HG03521 (cell line): ENCODE data around the gene PRF1.
"Not testable (repeated sequence)": the region's sequence is repeated elsewhere in the genome, so short reads cannot be mapped to it uniquely, and the experiment has no call there.

ENCODE experiments used
- ATAC-seq: cut with Tn5 transposase; IDR thresholded peaks from one replicate; pipeline ENCODE4 v1.9.1; 2021; ENCODE audit warnings: mild to moderate bottlenecking, moderate library complexity; ENCODE audit not compliant: unreplicated experiment

PRF1 gene

GRCh38 chr10:70617798-70618568 lies 15.4 kb upstream of the PRF1 start:
- ATAC-seq = no peak

DNA sequence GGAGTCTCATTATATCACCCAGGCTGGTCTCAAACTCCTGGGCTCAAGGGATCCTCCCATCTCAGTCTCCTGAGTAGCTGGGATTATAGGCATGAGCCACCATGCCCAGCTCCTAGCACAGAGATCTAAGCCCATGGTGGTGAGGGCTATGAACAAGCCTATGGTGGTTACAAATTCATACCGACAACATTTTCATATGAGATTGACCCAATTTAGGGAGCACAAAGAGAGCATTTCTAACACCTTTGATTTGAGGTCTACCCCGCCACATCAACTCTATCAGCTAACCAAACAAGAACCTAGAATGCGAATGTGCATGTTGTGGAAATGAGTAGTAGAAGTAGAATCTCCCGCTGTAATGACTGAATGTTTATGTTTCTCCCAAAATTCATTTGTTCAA lies 14.2 kb upstream of the PRF1 start:
- ATAC-seq = no peak

GRCh38 chr10:70615784-70616522 lies 13.4 kb upstream of the PRF1 start:
- ATAC-seq = no peak

GRCh38 chr10:70615211-70615610 lies 12.7 kb upstream of the PRF1 start:
- ATAC-seq = no peak

DNA sequence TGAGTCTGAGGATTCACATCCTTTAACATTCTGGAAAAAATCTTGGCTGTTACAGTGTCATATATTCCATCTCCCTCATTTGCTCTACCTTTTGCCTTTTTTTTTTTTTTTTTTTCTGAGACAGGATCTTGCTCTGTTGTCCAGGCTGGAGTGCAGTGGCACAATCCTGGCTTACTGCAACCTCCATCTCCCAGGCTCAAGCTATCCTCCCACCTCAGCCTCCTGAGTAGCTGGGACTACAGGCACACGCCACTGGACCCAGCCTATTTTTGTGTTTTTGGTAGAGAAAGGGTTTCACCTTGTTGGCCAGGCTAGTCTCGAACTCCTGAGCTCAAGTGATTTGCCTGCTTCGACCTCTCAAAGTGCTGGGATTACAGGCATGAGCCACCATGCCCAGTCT lies 11.8 kb upstream of the PRF1 start:
- ATAC-seq = not testable (repeated sequence)

DNA sequence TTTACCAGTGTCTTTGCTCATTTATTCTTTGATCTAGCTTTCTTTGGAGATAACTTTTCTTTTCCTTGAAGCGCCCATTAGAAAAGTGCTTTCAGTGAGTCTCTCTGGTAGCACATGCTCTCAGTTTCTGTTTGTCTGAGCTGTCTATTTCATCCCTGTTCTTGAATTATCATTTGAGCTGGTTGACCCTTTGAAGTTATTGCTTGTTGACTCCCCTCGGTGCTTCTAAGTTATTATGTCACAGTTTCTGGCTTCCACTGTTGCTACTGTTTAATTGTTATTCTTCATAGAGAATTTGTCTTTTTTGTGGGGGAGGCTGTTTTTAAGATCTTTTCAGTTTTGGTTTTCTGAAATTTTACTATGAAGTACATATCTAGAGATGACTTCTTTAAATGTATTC lies 11.4 kb upstream of the PRF1 start:
- ATAC-seq = no peak

DNA sequence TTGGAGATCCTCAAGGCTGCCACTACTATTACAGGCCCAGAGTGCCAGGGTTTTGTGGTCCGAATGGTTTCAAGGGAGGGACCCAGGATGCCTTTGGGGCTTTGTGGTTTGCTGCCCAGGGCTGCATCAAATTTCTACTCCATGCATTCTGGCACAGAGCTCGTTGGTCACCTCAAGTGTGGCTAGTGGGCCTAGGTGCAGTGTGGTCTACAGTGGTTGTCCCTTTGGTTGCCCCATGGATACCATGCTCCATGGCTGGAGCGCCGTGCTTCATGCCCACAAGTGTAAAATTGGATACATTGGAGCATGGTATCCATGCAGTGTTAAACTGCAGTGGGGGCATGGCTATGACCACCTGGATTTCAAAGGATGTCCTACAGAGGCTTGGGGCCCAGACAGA lies 5.4 kb upstream of the PRF1 start:
- no peak for ATAC-seq

DNA sequence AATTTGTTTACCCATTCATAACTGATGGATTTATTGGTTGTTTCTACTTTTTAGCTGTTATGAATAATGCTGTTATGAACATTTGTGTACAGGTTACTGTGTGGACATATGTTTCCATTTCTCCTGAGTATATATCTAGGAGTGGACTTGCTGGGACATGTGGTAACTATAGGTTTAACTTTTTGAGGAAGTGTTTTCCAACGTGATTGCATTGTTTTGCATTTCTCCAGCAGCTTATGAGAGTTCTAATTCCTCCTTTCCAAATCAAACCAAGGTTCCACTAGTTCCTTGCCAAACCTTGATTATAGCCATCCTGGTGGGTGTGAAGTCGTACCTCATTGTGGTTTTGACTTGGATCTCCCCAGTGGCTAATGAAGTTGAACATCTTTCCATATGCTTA lies 2.6 kb upstream of the PRF1 start:
- no peak for ATAC-seq

DNA sequence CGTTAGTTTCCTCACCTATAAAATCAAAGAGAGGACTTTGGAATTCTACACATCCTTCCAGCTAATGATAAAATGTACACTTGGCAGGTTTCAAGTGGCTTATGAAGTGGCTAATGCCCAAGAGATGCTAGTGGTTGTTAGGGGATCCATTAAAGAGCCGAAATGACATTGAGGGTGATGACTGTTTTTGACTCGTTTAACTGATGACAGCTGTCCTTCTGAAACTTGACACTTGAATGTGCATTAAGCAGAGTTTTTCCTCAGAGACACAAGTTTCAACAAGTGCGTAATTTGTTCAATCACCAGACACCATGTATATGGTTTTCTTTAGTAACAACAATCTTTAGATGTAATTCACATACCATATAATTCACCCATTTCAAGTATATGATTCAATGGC lies 1.6 kb upstream of the PRF1 start:
- ATAC-seq = no peak

- ATAC-seq = no peak
These were observed 884 bp upstream of the PRF1 start for GRCh38 chr10:70603449-70603801.

DNA sequence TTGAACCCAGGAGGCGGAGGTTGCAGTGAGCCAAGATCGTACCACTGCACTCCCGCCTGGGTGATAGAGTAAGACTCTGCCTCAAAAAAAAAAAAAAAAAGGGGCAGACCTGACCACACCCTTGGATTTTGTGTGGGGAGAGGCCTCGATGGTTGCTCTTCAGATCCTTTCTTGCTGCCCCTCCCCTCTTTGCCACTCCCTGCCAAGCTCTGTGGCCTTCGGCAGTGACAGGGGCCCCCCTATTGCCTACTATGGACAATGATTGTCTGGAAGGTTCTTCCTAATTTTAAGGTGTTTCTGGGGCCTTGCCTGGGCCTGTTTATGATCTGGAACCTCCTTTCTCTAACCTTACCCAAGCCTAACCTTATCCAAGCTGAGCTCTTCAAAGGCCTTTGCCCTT lies 795 bp downstream of the PRF1 start:
- ATAC-seq = no peak

- ATAC-seq = no peak
These were observed 1.8 kb downstream of the PRF1 start for GRCh38 chr10:70600512-70601395.

GRCh38 chr10:70599791-70600190 lies 2.8 kb downstream of the PRF1 start:
- ATAC-seq = no peak

DNA sequence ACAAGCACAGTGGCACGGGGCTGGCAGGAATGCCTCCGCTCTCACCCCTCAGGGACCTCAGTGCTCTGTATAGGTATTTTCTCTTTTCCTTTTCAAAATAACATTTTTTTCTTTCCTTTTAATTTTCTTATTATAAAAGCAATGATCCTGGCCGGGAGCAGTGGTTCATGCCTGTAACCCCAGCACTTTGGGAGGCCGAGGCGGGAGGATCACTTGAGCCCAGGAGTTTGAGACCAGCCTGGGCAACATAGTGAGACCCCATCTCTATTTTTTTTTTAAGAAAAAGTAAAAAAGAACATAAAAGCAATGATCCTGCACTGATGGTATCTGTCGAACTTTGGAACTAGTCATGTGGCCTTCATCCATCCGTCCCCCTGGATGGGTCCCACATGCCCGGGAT lies 3.2 kb downstream of the PRF1 start:
- ATAC-seq = no peak

- no peak for ATAC-seq
These were observed 3.7 kb downstream of the PRF1 start for GRCh38 chr10:70598857-70599295.

DNA sequence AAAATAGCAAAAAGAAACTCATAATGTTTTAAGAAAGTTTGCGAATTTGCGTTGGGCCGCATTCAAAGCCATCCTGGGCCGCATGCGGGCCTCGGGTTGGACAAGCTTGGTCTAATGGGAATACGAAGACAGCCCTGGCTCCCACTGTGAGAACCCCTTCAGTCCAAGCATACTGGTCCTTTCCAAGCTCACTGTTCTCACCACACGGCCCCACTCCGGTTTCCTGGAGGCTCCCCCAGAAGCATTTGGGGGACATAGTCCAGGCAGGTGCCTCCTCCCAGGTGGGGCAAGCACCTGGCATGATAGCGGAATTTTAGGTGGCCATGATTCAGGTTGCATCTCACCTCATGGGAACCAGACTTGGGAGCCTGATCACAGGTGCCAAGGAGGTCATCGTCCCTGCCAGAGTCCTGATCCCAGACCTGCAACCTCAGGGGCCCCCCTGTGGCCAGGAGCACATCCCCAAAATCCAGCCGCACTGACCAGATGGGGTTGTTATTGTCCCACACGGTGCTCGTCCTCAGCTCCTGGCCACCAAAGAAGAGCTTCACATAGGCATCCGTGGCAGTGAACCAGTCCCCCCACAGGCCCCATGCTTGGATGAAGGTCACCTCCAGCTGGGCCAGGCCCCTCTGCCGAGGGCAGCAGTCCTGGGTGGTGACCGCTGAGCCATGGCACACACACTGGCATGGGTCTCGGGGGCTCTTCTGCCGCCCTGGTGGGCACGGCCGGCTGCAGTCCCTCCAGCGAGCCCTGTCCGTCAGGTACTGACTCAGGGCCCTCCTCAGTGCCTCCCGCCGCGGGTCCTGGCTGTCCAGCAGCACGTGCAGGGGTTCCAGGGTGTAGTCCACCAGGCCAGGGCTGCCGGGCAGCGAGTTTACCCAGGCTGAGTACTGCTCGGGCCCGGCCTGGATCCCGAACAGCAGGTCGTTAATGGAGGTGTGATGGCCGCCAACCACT lies 4.4 kb downstream of the PRF1 start:
- no peak for ATAC-seq

DNA sequence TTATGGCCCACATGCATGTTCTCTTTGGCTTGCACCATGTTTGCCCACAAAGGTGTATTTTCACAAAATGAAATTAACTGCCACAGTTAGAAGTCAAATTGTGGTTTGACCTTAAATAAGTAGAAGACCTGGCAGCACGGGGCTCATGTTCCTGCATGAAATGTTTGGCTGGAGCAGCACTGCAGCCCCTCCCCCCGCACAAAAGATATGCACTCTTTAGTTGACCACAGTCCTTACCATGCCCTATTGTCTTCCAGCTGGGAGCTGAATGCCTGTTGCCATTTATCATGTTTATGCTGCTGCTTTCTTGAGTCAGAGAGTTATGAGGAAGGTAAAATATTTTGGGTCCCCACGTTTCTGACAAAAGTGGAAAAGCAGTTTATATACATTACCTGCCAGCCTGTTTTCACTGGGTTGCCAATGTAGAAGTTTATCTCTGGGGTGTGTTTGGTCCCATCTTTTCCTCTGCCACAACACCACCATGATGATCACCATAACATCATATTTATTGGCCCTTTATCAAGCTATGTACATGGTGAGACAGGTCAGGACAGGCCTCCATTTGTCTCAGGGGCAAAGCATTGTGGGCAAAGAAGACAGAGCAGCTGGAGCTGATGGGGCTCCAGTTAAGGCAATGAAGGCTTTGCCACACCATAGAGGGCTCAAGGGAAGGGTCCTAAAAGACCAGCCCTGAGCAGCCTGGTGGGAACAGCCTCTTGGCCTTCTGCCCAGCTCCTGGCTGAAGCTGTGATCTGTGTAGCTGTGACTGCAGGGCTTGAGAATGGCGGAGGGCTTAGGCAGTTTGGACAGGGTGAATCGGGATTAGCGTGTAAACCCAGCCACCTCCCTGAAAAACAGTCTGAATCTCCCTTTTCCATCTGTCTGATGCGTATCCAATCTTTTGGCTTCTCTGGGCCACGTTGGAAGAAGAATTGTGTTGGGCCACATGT lies 5.4 kb downstream of the PRF1 start:
- ATAC-seq = no peak

DNA sequence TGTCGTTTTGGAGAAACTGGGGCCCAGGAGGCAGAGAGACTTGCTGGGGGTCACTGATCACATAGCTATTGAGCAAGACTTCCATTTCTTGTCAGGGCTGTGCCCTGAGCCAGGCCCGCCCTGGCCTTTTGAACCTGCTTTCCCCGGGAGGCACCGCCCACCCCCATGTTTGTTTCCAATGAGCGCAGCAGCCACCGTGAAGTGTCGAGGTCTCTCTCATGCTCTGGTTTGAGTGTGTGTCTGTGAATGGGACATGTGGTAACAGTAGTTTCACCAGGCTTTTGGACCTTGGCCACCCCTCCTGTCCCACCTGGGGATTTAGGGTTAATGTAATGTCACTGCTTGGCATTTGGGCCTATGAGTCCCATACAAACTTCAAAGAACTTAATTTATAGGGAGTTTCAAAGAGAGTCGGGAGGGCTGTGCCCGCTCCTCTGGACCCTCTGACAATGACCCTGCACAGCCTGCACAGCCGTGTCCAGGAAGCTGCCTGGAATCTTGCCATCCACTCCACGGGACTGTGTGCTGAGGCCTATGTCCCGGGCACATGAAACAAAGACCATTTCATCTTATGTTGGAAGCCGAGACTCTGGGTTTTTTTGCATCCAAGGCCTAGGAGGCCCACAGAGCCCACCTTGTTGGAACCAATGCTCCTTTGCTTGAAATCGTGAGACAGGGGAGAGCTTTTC lies 6.3 kb downstream of the PRF1 start:
- no peak for ATAC-seq

- ATAC-seq = no peak
These were observed 7.0 kb downstream of the PRF1 start for GRCh38 chr10:70595566-70596016.
